ENCODE measurements around the gene GALP. TPM values are rescaled to one million over a fixed set of nuclear protein-coding genes. Genes with fewer than 3 reads are reported as not detected.

Gene GALP
- total and polyA plus RNA-seq, 4 donors: 0.08 to 0.63 TPM; not detected in 2

- TF ChIP-seq, protein P1, sequence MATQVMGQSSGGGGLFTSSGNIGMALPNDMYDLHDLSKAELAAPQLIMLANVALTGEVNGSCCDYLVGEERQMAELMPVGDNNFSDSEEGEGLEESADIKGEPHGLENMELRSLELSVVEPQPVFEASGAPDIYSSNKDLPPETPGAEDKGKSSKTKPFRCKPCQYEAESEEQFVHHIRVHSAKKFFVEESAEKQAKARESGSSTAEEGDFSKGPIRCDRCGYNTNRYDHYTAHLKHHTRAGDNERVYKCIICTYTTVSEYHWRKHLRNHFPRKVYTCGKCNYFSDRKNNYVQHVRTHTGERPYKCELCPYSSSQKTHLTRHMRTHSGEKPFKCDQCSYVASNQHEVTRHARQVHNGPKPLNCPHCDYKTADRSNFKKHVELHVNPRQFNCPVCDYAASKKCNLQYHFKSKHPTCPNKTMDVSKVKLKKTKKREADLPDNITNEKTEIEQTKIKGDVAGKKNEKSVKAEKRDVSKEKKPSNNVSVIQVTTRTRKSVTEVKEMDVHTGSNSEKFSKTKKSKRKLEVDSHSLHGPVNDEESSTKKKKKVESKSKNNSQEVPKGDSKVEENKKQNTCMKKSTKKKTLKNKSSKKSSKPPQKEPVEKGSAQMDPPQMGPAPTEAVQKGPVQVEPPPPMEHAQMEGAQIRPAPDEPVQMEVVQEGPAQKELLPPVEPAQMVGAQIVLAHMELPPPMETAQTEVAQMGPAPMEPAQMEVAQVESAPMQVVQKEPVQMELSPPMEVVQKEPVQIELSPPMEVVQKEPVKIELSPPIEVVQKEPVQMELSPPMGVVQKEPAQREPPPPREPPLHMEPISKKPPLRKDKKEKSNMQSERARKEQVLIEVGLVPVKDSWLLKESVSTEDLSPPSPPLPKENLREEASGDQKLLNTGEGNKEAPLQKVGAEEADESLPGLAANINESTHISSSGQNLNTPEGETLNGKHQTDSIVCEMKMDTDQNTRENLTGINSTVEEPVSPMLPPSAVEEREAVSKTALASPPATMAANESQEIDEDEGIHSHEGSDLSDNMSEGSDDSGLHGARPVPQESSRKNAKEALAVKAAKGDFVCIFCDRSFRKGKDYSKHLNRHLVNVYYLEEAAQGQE (IDR thresholded peaks at IDR 0.05): no peak
- no peak for TF ChIP-seq EGR1 (IDR thresholded peaks at IDR 0.05; ENCODE audit: low read depth in 2 of 2)
- TF ChIP-seq GABPA (IDR thresholded peaks at IDR 0.05 in 1 of 2, conservative IDR thresholded peaks at IDR 0.05 in 1 of 2): no peak
- no peak for TF ChIP-seq HNF4G (IDR thresholded peaks at IDR 0.05)
- no peak for TF ChIP-seq JUND (IDR thresholded peaks at IDR 0.05)
- TF ChIP-seq FOXA2 (IDR thresholded peaks at IDR 0.05): no peak
- no peak for TF ChIP-seq RAD21 (IDR thresholded peaks at IDR 0.05)
- TF ChIP-seq CTCF (IDR thresholded peaks at IDR 0.05; ENCODE audit: low read depth, low read length, missing input control): no peak
These were observed 44.2 kb upstream of the GALP start (continued) for GRCh38 chr19:56131651-56132050.

- H3K27me3 ChIP-seq (ENCODE audit: control insufficient read depth in 4 of 4, insufficient read depth in 4 of 4, low read length in 3 of 4): no peaks in the 10 kb centered on the region
- no peak overlapping the region for H3K9ac ChIP-seq (ENCODE audit: low read depth in 1 of 2, low read length in 2 of 2)
- H3K36me3 ChIP-seq (ENCODE audit: control insufficient read depth in 4 of 4, insufficient read depth in 3 of 4, low read depth in 1 of 4, low read length in 3 of 4): no peaks in the 10 kb centered on the region
- H3K9me3 ChIP-seq (ENCODE audit: control insufficient read depth in 4 of 4, low read length in 3 of 4): no peaks in the 10 kb centered on the region
- H3K27ac ChIP-seq (ENCODE audit: low read depth in 1 of 2, low read length in 2 of 2): no peak overlapping the region
- WGBS: 57% methylated on average over 14 of the region's 14 CpGs
- no peak for DNase-seq (ENCODE audit: low spot score)
- peaks cover 0 to 25% (median 21%) of the 10 kb centered on the region in 4 donors for H3K4me1 ChIP-seq (ENCODE audit: control insufficient read depth in 4 of 4, insufficient read depth in 4 of 4, low read length in 3 of 4)
- no peak overlapping the region for H3K4me3 ChIP-seq (ENCODE audit: low read depth in 1 of 3, low read length in 3 of 3)
- TF ChIP-seq GABPA (IDR thresholded peaks at IDR 0.05 in 1 of 2, conservative IDR thresholded peaks at IDR 0.05 in 1 of 2) (no peak), YY1 (IDR thresholded peaks at IDR 0.05) (no peak), HNF4A (conservative IDR thresholded peaks at IDR 0.05) (no peak), MAX (IDR thresholded peaks at IDR 0.05) (no peak), JUND (IDR thresholded peaks at IDR 0.05) (no peak), FOXA1 (IDR thresholded peaks at IDR 0.05) (no peak), SP1 (IDR thresholded peaks at IDR 0.05) (no peak)
These were observed 43.4 kb upstream of the GALP start for GRCh38 chr19:56132316-56132822.

DNA sequence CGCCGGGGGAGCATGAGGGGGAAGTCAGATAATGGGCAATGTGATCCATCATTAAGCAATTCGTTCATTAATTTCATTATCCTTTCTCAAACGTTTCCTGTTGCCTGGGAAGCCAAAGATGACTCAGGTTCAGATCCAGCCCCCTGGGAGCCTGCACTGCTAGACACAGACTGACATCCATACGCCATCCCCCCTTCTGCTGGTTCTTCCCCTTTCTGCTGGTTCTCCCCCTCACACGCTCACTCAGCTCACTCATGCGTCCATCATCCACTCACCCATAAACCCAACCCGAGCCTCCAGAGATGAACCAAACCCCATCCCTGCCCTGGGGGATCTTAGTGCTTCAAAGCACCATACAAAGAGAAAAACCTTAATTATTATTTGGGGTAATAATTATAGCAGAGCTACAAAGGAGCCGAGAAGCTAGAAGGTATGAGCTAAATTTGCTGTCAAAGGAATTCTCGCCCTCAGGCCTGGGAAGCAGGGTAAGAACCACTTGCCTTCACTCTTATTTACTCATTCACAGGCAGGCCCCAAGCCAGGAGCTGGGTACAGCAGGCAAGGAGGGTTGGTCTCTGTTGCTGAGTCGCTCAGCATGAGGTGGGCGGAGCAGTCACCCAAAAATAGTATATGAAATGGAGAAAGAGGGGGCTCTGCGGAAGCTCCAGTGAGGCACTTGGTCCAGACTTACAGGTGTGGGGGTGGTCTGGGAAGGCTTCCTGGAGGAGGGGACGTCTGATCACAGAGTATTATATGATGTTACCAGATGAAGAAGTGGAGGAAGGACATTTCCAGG lies 41.8 kb upstream of the GALP start:
- no peak for DNase-seq (ENCODE audit: low spot score)
- Histone ChIP-seq H3K4me1 (ENCODE audit: control insufficient read depth in 4 of 4, insufficient read depth in 4 of 4, low read length in 3 of 4) (peaks cover 1 to 36% (median 33%) of the 10 kb centered on the region in 4 donors), H3K4me3 (ENCODE audit: low read depth in 1 of 3, low read length in 3 of 3) (no peak overlapping the region), H3K36me3 (ENCODE audit: control insufficient read depth in 4 of 4, insufficient read depth in 3 of 4, low read depth in 1 of 4, low read length in 3 of 4) (no peaks in the 10 kb centered on the region), H3K9ac (ENCODE audit: low read depth in 1 of 2, low read length in 2 of 2) (no peak overlapping the region), H3K27ac (ENCODE audit: low read depth in 1 of 2, low read length in 2 of 2) (no peak overlapping the region), H3K27me3 (ENCODE audit: control insufficient read depth in 4 of 4, insufficient read depth in 4 of 4, low read length in 3 of 4) (no peaks in the 10 kb centered on the region), H3K9me3 (ENCODE audit: control insufficient read depth in 4 of 4, low read length in 3 of 4) (no peaks in the 10 kb centered on the region)
- WGBS: 88% methylated on average over 14 of the region's 14 CpGs
- TF ChIP-seq, protein P2, sequence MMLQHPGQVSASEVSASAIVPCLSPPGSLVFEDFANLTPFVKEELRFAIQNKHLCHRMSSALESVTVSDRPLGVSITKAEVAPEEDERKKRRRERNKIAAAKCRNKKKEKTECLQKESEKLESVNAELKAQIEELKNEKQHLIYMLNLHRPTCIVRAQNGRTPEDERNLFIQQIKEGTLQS (IDR thresholded peaks at IDR 0.05): no peak
- TF ChIP-seq HNF4G (IDR thresholded peaks at IDR 0.05) (no peak), SP1 (IDR thresholded peaks at IDR 0.05) (no peak)
